GM19099 (cell line): ENCODE data around the gene UBALD1.

Experiments used
- POLR2A ChIP-seq: IDR thresholded peaks from 3 replicates; pipeline ENCODE4 v1.6.1; 2011; ENCODE audit warnings: low read depth; ENCODE audit not compliant: insufficient read length; ENCODE audit errors: extremely low read depth

The UBALD1 gene

GRCh38 chr16:4651827-4652226 lies 37.1 kb upstream of the UBALD1 start:
- TF ChIP-seq POLR2A: no peak

- no peak for TF ChIP-seq POLR2A
Measured at GRCh38 chr16:4649744-4650442, 35.2 kb upstream of the UBALD1 start.

- no peak for TF ChIP-seq POLR2A
Measured at GRCh38 chr16:4648917-4649316, 34.2 kb upstream of the UBALD1 start.

- no peak for TF ChIP-seq POLR2A
Measured at GRCh38 chr16:4647644-4647980, 32.9 kb upstream of the UBALD1 start.

- no peak for TF ChIP-seq POLR2A
Measured at GRCh38 chr16:4646773-4647643, 32.3 kb upstream of the UBALD1 start.

GRCh38 chr16:4641895-4642294 lies 27.2 kb upstream of the UBALD1 start:
- no peak for TF ChIP-seq POLR2A

GRCh38 chr16:4641306-4641687 lies 26.6 kb upstream of the UBALD1 start:
- TF ChIP-seq POLR2A: no peak

- no peak for TF ChIP-seq POLR2A
Measured at GRCh38 chr16:4640572-4641305, 26.1 kb upstream of the UBALD1 start.

- TF ChIP-seq POLR2A: no peak
Measured at GRCh38 chr16:4639899-4640509, 25.3 kb upstream of the UBALD1 start.

- TF ChIP-seq POLR2A: no peak
Measured at GRCh38 chr16:4637501-4638166, 22.9 kb upstream of the UBALD1 start.

- no peak for TF ChIP-seq POLR2A
Measured at GRCh38 chr16:4636196-4636595, 21.5 kb upstream of the UBALD1 start.

GRCh38 chr16:4634768-4635167 lies 20.1 kb upstream of the UBALD1 start:
- no peak for TF ChIP-seq POLR2A

- no peak for TF ChIP-seq POLR2A
Measured at GRCh38 chr16:4633910-4634635, 19.4 kb upstream of the UBALD1 start.

GRCh38 chr16:4631444-4631843 lies 16.8 kb upstream of the UBALD1 start:
- no peak for TF ChIP-seq POLR2A
